ENCODE measurements around the gene ANKRD23.

GRCh38 chr2:96859099-96859649, 15.4 kb upstream of the ANKRD23 start:
- TF ChIP-seq CTCF (conservative IDR thresholded peaks at IDR 0.05 in 1 of 2, IDR thresholded peaks at IDR 0.05 in 1 of 2; ENCODE audit: low read depth in 1 of 2, low read length in 2 of 2) (no peak), EZH2 (IDR thresholded peaks at IDR 0.05; ENCODE audit: low read length, missing control alignments) (no peak)
